H1 (cell line): ENCODE data around the gene TPD52L2. TPM values are rescaled to one million over a fixed set of nuclear protein-coding genes. Genes with fewer than 3 reads are reported as not detected.

ENCODE experiments used
- CTCF ChIA-PET: fragments of 300-600 bp; sonication (Branson Sonifier 250); formaldehyde crosslinking; loops from one replicate; lab custom pipeline; 2021; ENCODE audit not compliant: partially characterized antibody; lab: Charles Lee
- POLR2A ChIA-PET: fragments of 300-600 bp; sonication (Branson Sonifier 250); formaldehyde crosslinking; loops from one replicate; lab custom pipeline; 2021; ENCODE audit warnings: inconsistent platforms; ENCODE audit not compliant: partially characterized antibody; lab: Charles Lee
- DNase-seq, 2 experiments: peaks; one replicate each; pipeline versions ENCODE4 v3.0.0 to v3.0.0-alpha.2; 2010 to 2022; ENCODE audit warnings: low spot score in 2 of 2, low read depth in 1 of 2, mixed read lengths in 1 of 2
- FAIRE-seq: peaks from 2 replicates; lab custom pipeline; 2011; peaks lifted over from hg19 to GRCh38; lab: Jason Lieb, UNC
- H2AFZ ChIP-seq: 2 replicates; pipeline ENCODE4 v1.8.1; 2012; ENCODE audit warnings: low read length, inconsistent platforms
- H2AK5ac ChIP-seq: 2 replicates; pipeline ENCODE4 v1.6.1; 2013; ENCODE audit warnings: low read depth, low read length
- H2BK120ac ChIP-seq: replicated peaks from 2 replicates; pipeline ENCODE3; 2013; ENCODE audit warnings: low read depth, low read length, inconsistent platforms
- H2BK12ac ChIP-seq: 2 replicates; pipeline ENCODE4 v1.6.1; 2013; ENCODE audit warnings: low read depth, low read length
- H2BK15ac ChIP-seq: 2 replicates; pipeline ENCODE4 v1.6.1; 2013; ENCODE audit warnings: low read length
- H2BK20ac ChIP-seq: 2 replicates; pipeline ENCODE4 v1.6.1; 2013; ENCODE audit warnings: low read length
- H2BK5ac ChIP-seq: 2 replicates; pipeline ENCODE4 v1.6.1; 2013; ENCODE audit warnings: low read depth, low read length
- H3K14ac ChIP-seq: 2 replicates; pipeline ENCODE4 v1.6.1; 2013; ENCODE audit warnings: inconsistent platforms; ENCODE audit not compliant: insufficient read length
- H3K18ac ChIP-seq: 2 replicates; pipeline ENCODE4 v1.6.1; 2013; ENCODE audit warnings: low read length; ENCODE audit errors: extremely low read depth
- H3K23ac ChIP-seq: 2 replicates; pipeline ENCODE4 v1.6.1; 2013; ENCODE audit warnings: inconsistent platforms; ENCODE audit not compliant: insufficient read length
- H3K23me2 ChIP-seq: 2 replicates; pipeline ENCODE4 v1.6.1; 2013; ENCODE audit warnings: low read depth, low read length
- H3K27ac ChIP-seq: 2 replicates; pipeline ENCODE4 v1.6.1; 2011; ENCODE audit warnings: low read depth, low read length, inconsistent platforms
- H3K27me3 ChIP-seq, 4 experiments: replicated peaks in 1 of 4; 1 replicate in 1 of 4; 2 replicates in 3 of 4; pipeline versions ENCODE4 v1.6.1 to v1.8.1; 2011 to 2013; ENCODE audit warnings: low read length in 3 of 4, mild to moderate bottlenecking in 3 of 4, inconsistent platforms in 2 of 4, mixed read lengths in 2 of 4, moderate library complexity in 1 of 4; ENCODE audit not compliant: control insufficient read depth in 3 of 4, insufficient read depth in 3 of 4; ENCODE audit errors: extremely low read depth in 1 of 4
- H3K36me3 ChIP-seq, 4 experiments: 2 replicates each; pipeline versions ENCODE4 v1.6.1 to v1.8.1; 2011 to 2013; ENCODE audit warnings: mild to moderate bottlenecking in 4 of 4, low read length in 3 of 4, moderate library complexity in 2 of 4, control low read depth in 1 of 4, inconsistent platforms in 1 of 4; ENCODE audit not compliant: insufficient read depth in 4 of 4, control insufficient read depth in 2 of 4
- H3K4ac ChIP-seq: replicated peaks from 2 replicates; pipeline ENCODE3; 2013; ENCODE audit warnings: low read length, low read depth, mixed read lengths, inconsistent platforms; ENCODE audit not compliant: insufficient read length
- H3K4me1 ChIP-seq, 4 experiments: replicated peaks in 1 of 4; 1 replicate in 1 of 4; 2 replicates in 3 of 4; pipeline versions ENCODE4 v1.6.1 to v1.8.1; 2011 to 2013; ENCODE audit warnings: low read length in 3 of 4, inconsistent platforms in 2 of 4, mixed read lengths in 1 of 4; ENCODE audit not compliant: insufficient read depth in 4 of 4, control insufficient read depth in 3 of 4
- H3K4me2 ChIP-seq, 2 experiments: 2 replicates each; pipeline versions ENCODE4 v1.6.1 to v1.8.1; 2011 to 2013; ENCODE audit warnings: low read depth in 2 of 2, low read length in 2 of 2, control low read depth in 1 of 2, inconsistent platforms in 1 of 2, mild to moderate bottlenecking in 1 of 2; ENCODE audit not compliant: insufficient read depth in 1 of 2
- H3K4me3 ChIP-seq, 4 experiments: fragments of 200-600, 300-600 bp in 1 of 4; sonication (generic), shearing (Covaris generic), sonication (Bioruptor Twin) in 1 of 4; 2 replicates each; pipeline versions ENCODE4 v1.5.1 to v1.8.1; 2011 to 2016; ENCODE audit warnings: low read length in 4 of 4, low read depth in 3 of 4, control low read depth in 2 of 4, inconsistent platforms in 2 of 4, mild to moderate bottlenecking in 2 of 4, mixed read lengths in 1 of 4, moderate library complexity in 1 of 4; ENCODE audit not compliant: insufficient read depth in 2 of 4; ENCODE audit errors: extremely low read depth in 1 of 4
- H3K56ac ChIP-seq: replicated peaks from 2 replicates; pipeline ENCODE3; 2013; ENCODE audit warnings: low read depth, mild to moderate bottlenecking, mixed read lengths, low read length, inconsistent platforms; ENCODE audit not compliant: insufficient read length
- H3K79me1 ChIP-seq: 2 replicates; pipeline ENCODE4 v1.6.1; 2013; ENCODE audit warnings: low read depth, low read length, control low read depth
- H3K79me2 ChIP-seq, 2 experiments: 2 replicates each; pipeline versions ENCODE4 v1.6.1 to v1.8.1; 2012 to 2013; ENCODE audit warnings: low read length in 2 of 2, mild to moderate bottlenecking in 2 of 2, inconsistent platforms in 1 of 2; ENCODE audit not compliant: insufficient read depth in 2 of 2, control insufficient read depth in 1 of 2
- H3K9ac ChIP-seq, 4 experiments: replicated peaks in 1 of 4; 1 replicate in 1 of 4; 2 replicates in 3 of 4; pipeline versions ENCODE4 v1.6.1 to v1.8.1; 2011 to 2013; ENCODE audit warnings: low read depth in 3 of 4, low read length in 3 of 4, control low read depth in 2 of 4, mild to moderate bottlenecking in 2 of 4, moderate library complexity in 2 of 4, inconsistent platforms in 1 of 4; ENCODE audit errors: extremely low read depth in 1 of 4
- H3K9me3 ChIP-seq, 2 experiments: 2 replicates each; pipeline versions ENCODE4 v1.6.1 to v1.8.1; 2012 to 2013; ENCODE audit warnings: mild to moderate bottlenecking in 2 of 2, moderate library complexity in 2 of 2, control low read depth in 1 of 2, inconsistent platforms in 1 of 2, low read depth in 1 of 2, low read length in 1 of 2, mixed read lengths in 1 of 2; ENCODE audit not compliant: insufficient read depth in 2 of 2
- H4K20me1 ChIP-seq, 2 experiments: replicated peaks in 1 of 2; 2 replicates each; pipeline versions ENCODE3 to v1.8.1; 2011 to 2013; ENCODE audit warnings: inconsistent platforms in 2 of 2, low read length in 2 of 2, mild to moderate bottlenecking in 1 of 2; ENCODE audit not compliant: insufficient read depth in 2 of 2, control insufficient read depth in 1 of 2
- H4K5ac ChIP-seq: 2 replicates; pipeline ENCODE4 v1.6.1; 2013; ENCODE audit warnings: low read length, low read depth, mixed read lengths, inconsistent platforms; ENCODE audit not compliant: insufficient read length
- H4K8ac ChIP-seq: 2 replicates; pipeline ENCODE4 v1.8.0; 2013; ENCODE audit warnings: mild to moderate bottlenecking, moderate library complexity, low read length, inconsistent platforms; ENCODE audit not compliant: insufficient read depth; ENCODE audit errors: extremely low read depth
- H4K91ac ChIP-seq: replicated peaks from 2 replicates; pipeline ENCODE3; 2013; ENCODE audit warnings: low read length, mixed read lengths, inconsistent platforms; ENCODE audit not compliant: insufficient read length
- ASH2L ChIP-seq: fragments of 200-600, 300-600 bp; sonication (generic); IDR thresholded peaks from one replicate; pipeline ENCODE4 v1.7.1; 2017; ENCODE audit warnings: low read length
- CBX5 ChIP-seq: fragments of 300-800, 300-1000 bp; sonication (generic); IDR thresholded peaks from 2 replicates; pipeline ENCODE4 v1.7.1; 2016; ENCODE audit warnings: antibody characterized with exemption, low read length, low read depth
- CHD1 ChIP-seq: IDR thresholded peaks from 2 replicates; pipeline ENCODE4 v1.6.1; 2012; ENCODE audit warnings: low read depth, low read length, improper control_type of control experiment
- CTBP2 ChIP-seq: IDR thresholded peaks from 2 replicates; pipeline ENCODE4 v1.7.0; 2011; ENCODE audit warnings: borderline replicate concordance, mild to moderate bottlenecking, moderate library complexity, mixed read lengths, low read length; ENCODE audit not compliant: insufficient read depth, insufficient read length
- EZH2 ChIP-seq: fragments of 200-600 bp; sonication (generic); IDR thresholded peaks from 2 replicates; pipeline ENCODE4 v1.7.1; 2012; ENCODE audit warnings: low read depth, mild to moderate bottlenecking, moderate library complexity, low read length, inconsistent platforms; ENCODE audit not compliant: severe bottlenecking
- SP1 ChIP-seq: IDR thresholded peaks from 2 replicates; pipeline ENCODE4 v1.6.1; 2011; ENCODE audit warnings: low read depth, low read length
- SP2 ChIP-seq: IDR thresholded peaks from 2 replicates; pipeline ENCODE4 v1.6.1; 2012; ENCODE audit warnings: mild to moderate bottlenecking, low read length, inconsistent platforms
- WGBS, 2 experiments: shearing (Covaris generic) in 1 of 2; methylation state at CpG; one replicate each; pipeline versions ENCODE4 v1.1.6 to v1.1.7; 2013 to 2015; ENCODE audit warnings: low lambda C conversion rate in 2 of 2, mixed read lengths in 2 of 2, inconsistent platforms in 1 of 2, low coverage in 1 of 2, missing lambda C conversion rate in 1 of 2; ENCODE audit not compliant: insufficient replicate concordance in 2 of 2, insufficient coverage in 1 of 2, insufficient read length in 1 of 2; ENCODE audit errors: extremely low coverage in 1 of 2, missing lambda C conversion rate in 1 of 2; 5-methylcytosine and 5-hydroxymethylcytosine counted together
- polyA plus RNA-seq, 7 experiments: library from polyadenylated mRNA; depleted of rRNA in 3 of 7; stranded (reverse) in 5 of 7; unstranded in 2 of 7; fragments of >200 nt in 5 of 7; fragments of 200-250 nt in 2 of 7; gene quantifications; 1 replicate in 5 of 7; 2 replicates in 1 of 7; 4 replicates in 1 of 7; pipeline versions ENCODE4 v1.2.1 to v1.2.3, GENCODE V29; 2011 to 2013; ENCODE audit warnings: missing spikeins in 2 of 7, mixed read lengths in 2 of 7
- total RNA-seq: library from RNA; stranded (reverse); fragmentation: NEBNext Ultra II Directional; extraction: Animal tissue kit (Norgen Biotek cat#: 25700); gene quantifications from 2 replicates; pipeline ENCODE4 v1.2.1, GENCODE V29; 2021

The TPD52L2 gene
- total and polyA plus RNA-seq, 2 of the 8 experiments (the other 6 are each of a cell fraction or from before 2014, with no cell fraction given): 77.1 to 80.2 TPM

DNA sequence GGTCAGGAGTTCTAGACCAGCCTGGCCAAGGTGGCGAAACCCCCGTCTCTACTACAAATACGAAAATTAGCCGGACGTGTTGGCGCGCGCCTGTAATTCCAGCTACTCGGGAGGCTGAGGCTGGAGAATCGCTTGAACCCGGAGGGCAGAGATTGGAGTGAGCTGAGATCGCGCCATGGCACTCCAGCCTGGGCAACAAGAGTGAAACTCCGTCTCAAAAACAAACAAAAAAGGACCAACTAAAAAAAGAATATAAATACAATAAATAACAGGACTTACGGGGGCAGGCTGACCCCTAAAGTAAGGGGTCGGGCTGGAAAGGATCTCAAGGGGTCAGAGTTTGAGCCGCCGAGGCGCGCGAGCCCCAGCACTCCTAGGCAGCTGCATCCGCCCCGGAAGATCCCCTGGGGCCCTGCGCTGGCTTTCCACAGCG, 509 bp upstream of the TPD52L2 start:
- peak overlapping the region; percentile 66; the same call in 1 of the 2 replicates for H3K27ac ChIP-seq
- peak overlapping the region; percentile 49 to 95 (median 92) for H3K4me3 ChIP-seq
- H3K4ac ChIP-seq: peak overlapping the region; percentile 91
- peak overlapping the region; percentile 65 to 80 (median 74) for H3K9ac ChIP-seq
- H3K56ac ChIP-seq: no peak overlapping the region
- peaks cover 0 to 11% of the 10 kb centered on the region in 2 experiments for H4K20me1 ChIP-seq
- H4K5ac ChIP-seq: peak overlapping the region; percentile 65
- peaks cover 0 to 48% of the 10 kb centered on the region in 2 experiments; a peak in 2 of 4 replicates for H3K79me2 ChIP-seq
- no peak overlapping the region for H3K23ac ChIP-seq
- H3K36me3 ChIP-seq: peaks cover 4 to 25% (median 8%) of the 10 kb centered on the region in 4 experiments; a peak in 6 of 8 replicates
- FAIRE-seq: no peak
- peaks cover 6% of the 10 kb centered on the region for H3K79me1 ChIP-seq
- peak overlapping the region; percentile 93 for H4K91ac ChIP-seq
- H4K8ac ChIP-seq: peak overlapping the region; percentile 84
- H2BK20ac ChIP-seq: no peak overlapping the region
- no peak overlapping the region for H2BK120ac ChIP-seq
- POLR2A ChIA-PET: interaction anchor here (0.7 to 5.9 kb wide), 48 partner anchors 9 to 342 kb away, joined by 3 to 52 read pairs (median 4); partner anchors contain the start of genes ARFRP1, DNAJC5, PRPF6 and RTEL1
- H2BK5ac ChIP-seq: peak overlapping the region; percentile 92
- H3K23me2 ChIP-seq: peaks cover 4% of the 10 kb centered on the region; the same call in 1 of the 2 replicates
- no peak overlapping the region for H2BK15ac ChIP-seq
- no peak overlapping the region for H2AFZ ChIP-seq
- no peaks in the 10 kb centered on the region for H3K9me3 ChIP-seq
- WGBS, 2 experiments: 1% methylated on average over 25 of the region's 25 CpGs; no CpG with 5 or more reads in 1 of the 2 experiments
- H2AK5ac ChIP-seq: no peak overlapping the region
- no peak for DNase-seq
- H3K4me1 ChIP-seq: peaks cover under 1 to 9% (median 4%) of the 10 kb centered on the region in 4 experiments; a peak in 6 of 7 replicates
- no peak overlapping the region for H3K14ac ChIP-seq
- H3K18ac ChIP-seq: peak overlapping the region; percentile 80; the same call in 1 of the 2 replicates
- TF ChIP-seq CHD1 (peak; percentile 66; the same call in 1 of the 2 replicates), SP2 (no peak), CTBP2 (no peak), SP1 (no peak), CBX5 (no peak), ASH2L (no peak), EZH2 (no peak)
- CTCF ChIA-PET: interaction anchor here (0.9 to 5.8 kb wide), 21 partner anchors 9 to 401 kb away, joined by 3 to 59 read pairs (median 4); partner anchors contain the start of genes ARFRP1 and ZGPAT
- H2BK12ac ChIP-seq: peak overlapping the region; percentile 50; the same call in 1 of the 2 replicates
- peak overlapping the region; percentile 36 to 83 for H3K4me2 ChIP-seq
- no peaks in the 10 kb centered on the region for H3K27me3 ChIP-seq
